NT2/D1 (cell line): ENCODE measurements around the gene SLC47A1.
"Not testable (repeated sequence)": the region's sequence is repeated elsewhere in the genome, so short reads cannot be mapped to it uniquely, and the experiment has no call there.

Experiments used
- SUZ12 ChIP-seq: IDR thresholded peaks from 2 replicates; pipeline ENCODE4 v1.6.1; 2011; ENCODE audit not compliant: insufficient read length, insufficient read depth; ENCODE audit errors: extremely low read depth
- YY1 ChIP-seq: IDR thresholded peaks from 2 replicates; pipeline ENCODE4 v1.6.1; 2011; ENCODE audit not compliant: insufficient read length, insufficient read depth
- ZNF274 ChIP-seq: IDR thresholded peaks from 2 replicates; pipeline ENCODE4 v1.6.1; 2011; ENCODE audit warnings: mild to moderate bottlenecking, low read depth, low read length

DNA sequence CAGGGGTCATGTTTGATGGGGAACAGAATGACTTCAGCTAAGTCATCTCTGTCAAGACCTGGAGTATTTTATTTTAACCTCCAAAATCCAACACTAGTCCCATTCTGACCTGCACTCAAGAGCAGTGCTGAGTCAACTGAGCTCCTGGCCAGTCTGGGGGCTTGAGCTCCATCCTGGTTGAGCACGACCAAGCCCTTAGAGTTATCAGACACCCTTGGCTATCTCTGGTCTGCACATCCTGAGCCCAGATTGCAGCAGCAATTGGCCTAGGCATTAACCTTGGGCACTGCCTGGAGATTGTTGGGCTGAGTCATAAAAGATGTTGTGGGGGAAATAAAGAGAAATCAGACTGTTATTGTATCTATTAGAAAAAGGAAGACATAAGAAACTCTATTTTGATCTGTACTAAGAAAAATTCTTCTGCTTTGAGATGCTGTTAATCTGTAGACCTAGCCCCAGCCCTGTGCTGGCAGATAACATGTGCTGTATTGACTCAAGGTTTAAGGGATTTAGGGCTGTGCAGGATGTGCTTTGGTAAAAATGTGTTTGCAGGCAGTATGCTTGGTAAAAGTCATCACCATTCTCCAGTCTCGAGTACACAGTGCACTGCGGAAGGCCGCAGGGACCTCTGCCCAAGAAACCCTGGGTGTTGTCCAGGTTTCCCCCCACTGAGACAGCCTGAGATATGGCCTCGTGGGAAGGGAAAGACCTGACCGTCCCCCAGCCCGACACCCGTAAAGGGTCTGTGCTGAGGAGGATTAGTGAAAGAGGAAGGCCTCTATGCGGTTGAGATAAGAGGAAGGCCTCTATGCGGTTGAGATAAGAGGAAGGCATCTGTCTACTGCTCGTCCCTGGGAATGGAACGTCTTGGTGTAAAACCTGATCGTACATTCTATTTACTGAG, 14.0 kb upstream of the SLC47A1 start:
- not testable (repeated sequence) for TF ChIP-seq ZNF274, SUZ12, YY1
